Peyer's patch (tissue), 4 donors: Measurements from ENCODE around the gene OSBPL9.

ENCODE experiments used
- POLR2A ChIP-seq, 2 donors: fragments of 450-650 bp; IDR thresholded peaks; one replicate each; pipeline ENCODE4 v1.5.1; 2017; ENCODE audit warnings: antibody characterized with exemption in 2 of 2, mild to moderate bottlenecking in 2 of 2, moderate library complexity in 2 of 2
- TF ChIP-seq, protein P1 (sequence below), 6 experiments: fragments of 450-650 bp in 4 of 6; fragments of 200-600 bp in 2 of 6; sonication (generic) in 1 of 6; IDR thresholded peaks; one replicate each; pipeline ENCODE4 v1.5.1; 2017 to 2019; ENCODE audit warnings: antibody characterized with exemption in 6 of 6, mild to moderate bottlenecking in 3 of 6, moderate library complexity in 1 of 6

DNA sequence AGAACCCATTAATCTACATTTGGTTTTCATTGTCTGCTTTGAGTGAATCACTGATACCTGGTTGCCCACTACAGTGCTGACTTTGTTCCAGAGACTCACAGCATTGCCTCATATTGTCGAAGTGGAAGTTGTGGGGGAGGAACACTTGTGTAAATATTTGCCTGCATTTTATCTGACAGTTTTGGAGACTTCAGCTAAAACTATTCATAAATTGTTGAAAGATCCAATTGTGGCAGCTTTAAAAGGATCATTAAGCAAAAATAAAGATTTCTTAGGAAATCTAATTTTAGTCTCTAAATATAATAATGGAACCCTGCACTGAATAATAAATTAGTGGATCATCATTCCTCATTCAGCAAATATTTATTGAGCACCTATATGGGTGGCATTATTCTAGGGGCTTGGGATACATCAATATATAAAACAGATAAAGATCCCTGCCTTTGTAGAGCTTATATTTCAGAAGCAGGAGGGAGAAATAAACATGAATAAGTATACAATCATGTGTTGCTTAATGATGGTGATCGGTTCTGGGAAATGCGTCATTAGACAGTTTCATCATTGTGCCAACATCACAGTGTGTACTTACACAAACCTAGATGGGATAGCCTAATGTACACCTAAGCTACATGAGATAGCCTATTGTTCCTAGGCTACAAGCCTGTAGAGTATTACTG, 73.5 kb downstream of the OSBPL9 start:
- TF ChIP-seq, protein P1, sequence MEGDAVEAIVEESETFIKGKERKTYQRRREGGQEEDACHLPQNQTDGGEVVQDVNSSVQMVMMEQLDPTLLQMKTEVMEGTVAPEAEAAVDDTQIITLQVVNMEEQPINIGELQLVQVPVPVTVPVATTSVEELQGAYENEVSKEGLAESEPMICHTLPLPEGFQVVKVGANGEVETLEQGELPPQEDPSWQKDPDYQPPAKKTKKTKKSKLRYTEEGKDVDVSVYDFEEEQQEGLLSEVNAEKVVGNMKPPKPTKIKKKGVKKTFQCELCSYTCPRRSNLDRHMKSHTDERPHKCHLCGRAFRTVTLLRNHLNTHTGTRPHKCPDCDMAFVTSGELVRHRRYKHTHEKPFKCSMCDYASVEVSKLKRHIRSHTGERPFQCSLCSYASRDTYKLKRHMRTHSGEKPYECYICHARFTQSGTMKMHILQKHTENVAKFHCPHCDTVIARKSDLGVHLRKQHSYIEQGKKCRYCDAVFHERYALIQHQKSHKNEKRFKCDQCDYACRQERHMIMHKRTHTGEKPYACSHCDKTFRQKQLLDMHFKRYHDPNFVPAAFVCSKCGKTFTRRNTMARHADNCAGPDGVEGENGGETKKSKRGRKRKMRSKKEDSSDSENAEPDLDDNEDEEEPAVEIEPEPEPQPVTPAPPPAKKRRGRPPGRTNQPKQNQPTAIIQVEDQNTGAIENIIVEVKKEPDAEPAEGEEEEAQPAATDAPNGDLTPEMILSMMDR (IDR thresholded peaks at IDR 0.05), result no peak
- TF ChIP-seq POLR2A (IDR thresholded peaks at IDR 0.05), result no peak
